ENCODE measurements around the gene HLA-DRB5.

- TF ChIP-seq CTCF (IDR thresholded peaks at IDR 0.05) (no peak), POLR2A (IDR thresholded peaks at IDR 0.05) (no peak)
These were observed 40.3 kb upstream of the HLA-DRB5 start for GRCh38 chr6:32570363-32570905.
